ENCODE data around the gene OST4. TPM values are rescaled to one million over a fixed set of nuclear protein-coding genes. Genes with fewer than 3 reads are reported as not detected.

Gene OST4
- total RNA-seq, 1 donor from 2014 or later = 398 TPM

DNA sequence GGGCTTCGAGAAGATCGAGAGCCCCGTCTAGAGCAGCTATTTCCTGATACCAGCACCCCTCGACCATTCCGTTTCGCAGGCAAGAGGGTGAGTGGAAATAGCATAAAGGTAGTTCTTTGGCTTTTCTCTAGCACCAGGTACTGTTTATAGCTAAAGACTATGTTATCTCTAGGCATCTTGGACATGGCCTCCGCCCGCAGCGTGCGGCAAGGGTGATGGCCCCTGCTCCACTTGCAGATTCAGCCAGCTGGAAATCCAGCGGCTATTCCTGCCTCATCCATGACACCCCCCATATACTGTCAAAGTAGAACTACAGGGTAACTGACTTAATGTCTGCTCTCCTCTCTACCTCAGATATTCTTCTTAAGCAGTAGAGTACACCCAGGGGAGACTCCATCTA lies 16.7 kb downstream of the OST4 start:
- no peak for DNase-seq (ENCODE audit: low read depth, low spot score)

DNA sequence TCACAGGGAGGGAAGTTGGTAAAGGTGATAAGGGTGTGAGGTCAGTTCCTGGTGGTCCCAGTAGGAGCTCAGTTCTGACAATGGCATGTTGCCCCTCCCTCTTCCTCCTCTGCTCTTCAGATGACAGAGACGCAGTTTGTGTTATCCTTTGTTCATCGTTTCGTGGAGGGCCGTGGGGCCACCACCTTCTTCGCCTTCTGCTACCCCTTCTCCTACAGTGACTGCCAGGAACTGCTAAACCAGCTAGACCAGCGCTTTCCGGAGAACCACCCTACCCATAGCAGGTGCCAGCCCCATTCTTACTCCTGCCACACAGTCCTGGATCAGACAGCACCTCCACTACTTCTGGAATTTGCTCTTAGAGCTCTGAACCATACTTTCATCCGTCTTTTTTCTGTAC lies 17.7 kb downstream of the OST4 start:
- no peak for DNase-seq (ENCODE audit: low read depth, low spot score)

DNA sequence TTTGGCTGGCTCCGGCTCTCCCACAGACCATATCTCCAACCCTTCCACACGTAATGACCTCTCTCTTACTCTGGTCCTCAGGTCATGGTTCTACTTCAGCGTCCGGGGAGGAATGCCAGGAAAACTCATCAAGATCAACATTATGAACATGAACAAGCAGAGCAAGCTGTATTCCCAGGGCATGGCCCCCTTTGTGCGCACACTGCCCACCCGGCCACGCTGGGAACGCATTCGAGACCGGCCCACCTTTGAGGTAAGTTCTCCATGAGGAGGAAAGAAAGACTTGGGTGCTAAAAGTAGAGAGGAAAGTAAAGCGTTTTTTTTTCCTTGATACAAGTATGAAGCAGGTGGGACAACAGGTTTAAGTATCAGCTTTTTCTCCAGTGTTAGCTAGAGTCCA lies 18.1 kb downstream of the OST4 start:
- no peak for DNase-seq (ENCODE audit: low read depth, low spot score)

DNA sequence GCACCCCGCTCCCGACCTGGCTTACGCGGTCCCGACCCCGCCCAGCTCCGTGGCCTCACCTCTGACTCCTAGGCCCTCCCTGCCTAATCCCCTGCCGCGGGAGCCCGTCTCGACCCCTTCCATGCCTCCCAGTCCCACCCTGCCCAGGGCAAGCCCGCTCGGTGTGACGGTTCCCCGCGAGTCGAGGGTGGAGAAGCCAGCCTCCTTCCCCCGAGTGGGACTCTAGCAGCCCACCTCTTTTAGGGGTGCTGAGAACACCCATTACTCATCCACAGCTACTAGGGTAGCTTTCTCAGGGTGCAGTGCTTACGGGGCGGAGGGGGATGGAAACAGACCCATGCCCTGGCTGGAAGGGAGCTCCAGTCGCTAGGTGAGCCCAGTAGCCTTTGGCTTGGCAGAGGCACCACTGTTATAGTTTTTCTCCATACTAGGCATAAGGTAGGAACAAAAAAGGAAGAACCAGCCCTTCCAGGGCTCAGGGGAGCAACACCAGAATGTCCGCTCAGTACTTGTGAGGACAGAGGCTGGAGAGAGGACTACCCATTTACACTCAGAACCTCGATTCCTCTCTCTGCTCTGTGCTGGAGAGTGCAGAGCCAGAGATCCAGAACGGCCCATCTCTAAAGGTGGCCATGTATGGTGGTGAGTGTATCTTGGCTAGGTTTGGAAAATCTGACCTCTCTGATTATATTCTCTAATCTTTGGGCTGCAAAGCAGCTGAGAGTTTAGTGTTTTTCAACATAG lies 19.4 kb downstream of the OST4 start:
- DNase-seq (ENCODE audit: low read depth, low spot score) = no peak

DNA sequence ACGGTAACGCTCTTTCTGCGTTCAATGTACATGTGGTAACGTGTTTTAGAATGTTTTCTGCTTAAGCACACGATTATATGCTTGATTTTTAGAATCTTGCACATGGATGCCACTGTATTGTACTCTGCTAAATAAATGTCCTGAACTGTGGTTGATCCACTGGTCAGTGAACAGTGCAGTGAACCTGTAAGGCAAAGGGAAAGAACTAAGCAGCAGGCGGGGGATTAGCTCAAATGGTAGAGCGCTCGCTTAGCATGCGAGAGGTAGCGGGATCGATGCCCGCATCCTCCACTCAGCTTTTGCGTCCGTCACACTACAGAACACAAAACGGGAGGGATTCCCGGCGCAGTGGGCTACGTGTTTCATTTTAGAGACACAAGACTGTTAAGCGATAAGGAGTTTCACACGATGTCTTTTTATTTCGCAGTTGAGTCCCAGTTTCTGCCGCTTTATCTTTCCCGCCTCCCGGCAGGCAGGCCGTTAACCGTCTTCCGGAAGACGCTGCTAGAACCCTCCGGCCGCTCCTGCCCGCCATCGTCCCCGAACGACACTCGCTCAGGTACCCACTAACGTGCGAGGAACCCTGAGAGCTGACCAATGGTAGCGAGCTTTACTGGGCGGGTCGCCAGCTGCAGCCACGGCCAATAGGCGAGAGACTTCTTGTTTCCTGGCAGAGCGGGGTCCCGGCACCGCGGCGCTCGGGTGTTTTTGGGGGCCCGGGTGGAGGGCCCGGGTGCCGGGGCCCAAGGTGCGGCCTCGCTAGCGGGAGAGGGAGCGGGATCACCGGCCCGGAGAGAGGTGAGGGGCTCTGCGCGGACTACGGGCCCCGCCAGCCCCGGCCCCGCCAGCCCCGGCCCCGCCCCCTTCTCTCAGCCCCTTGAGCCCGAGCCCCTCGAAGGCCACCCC lies 20.2 kb downstream of the OST4 start, which contains the start of gene AGBL5:
AGBL5 (plus strand) TSS at position 673 of the 906 bp plus-strand sequence. CDS start 1,291 bp downstream, outside the sequence.
- DNase-seq (ENCODE audit: low read depth, low spot score) = peak; percentile 57

DNA sequence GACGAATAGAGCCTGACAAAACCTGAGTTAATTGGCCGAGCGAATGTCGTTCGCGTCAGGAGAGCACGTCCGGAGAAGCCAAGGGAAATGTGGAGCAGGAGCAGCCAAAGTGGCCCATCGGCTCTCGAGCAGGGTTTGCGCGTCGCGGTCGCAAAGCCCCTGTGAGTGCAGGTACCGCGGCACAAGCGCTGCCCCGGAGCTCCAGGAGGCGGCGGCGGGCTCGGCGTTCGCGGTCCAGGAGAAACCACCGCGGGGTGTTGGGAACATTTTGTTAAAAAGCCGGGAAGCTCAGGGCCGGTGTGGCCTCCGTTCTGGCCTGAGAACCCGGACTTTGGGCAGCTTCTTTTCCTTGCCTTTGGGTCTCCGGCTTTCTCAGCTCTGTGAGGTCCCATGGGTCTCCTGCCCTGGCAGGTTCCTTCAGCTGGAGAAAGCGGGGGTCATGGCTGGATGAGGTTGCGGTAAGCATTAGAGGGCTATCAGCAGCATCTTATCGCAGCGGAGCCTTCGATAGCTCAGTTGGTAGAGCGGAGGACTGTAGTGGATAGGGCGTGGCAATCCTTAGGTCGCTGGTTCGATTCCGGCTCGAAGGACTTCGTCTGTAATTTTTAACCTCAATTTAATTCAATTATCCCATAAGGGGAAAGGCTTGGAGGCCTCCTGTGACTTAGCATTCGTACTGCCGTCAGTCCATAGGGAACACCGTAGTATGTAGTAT lies 21.0 kb downstream of the OST4 start:
- peak; percentile 67 for DNase-seq (ENCODE audit: low read depth, low spot score)

DNA sequence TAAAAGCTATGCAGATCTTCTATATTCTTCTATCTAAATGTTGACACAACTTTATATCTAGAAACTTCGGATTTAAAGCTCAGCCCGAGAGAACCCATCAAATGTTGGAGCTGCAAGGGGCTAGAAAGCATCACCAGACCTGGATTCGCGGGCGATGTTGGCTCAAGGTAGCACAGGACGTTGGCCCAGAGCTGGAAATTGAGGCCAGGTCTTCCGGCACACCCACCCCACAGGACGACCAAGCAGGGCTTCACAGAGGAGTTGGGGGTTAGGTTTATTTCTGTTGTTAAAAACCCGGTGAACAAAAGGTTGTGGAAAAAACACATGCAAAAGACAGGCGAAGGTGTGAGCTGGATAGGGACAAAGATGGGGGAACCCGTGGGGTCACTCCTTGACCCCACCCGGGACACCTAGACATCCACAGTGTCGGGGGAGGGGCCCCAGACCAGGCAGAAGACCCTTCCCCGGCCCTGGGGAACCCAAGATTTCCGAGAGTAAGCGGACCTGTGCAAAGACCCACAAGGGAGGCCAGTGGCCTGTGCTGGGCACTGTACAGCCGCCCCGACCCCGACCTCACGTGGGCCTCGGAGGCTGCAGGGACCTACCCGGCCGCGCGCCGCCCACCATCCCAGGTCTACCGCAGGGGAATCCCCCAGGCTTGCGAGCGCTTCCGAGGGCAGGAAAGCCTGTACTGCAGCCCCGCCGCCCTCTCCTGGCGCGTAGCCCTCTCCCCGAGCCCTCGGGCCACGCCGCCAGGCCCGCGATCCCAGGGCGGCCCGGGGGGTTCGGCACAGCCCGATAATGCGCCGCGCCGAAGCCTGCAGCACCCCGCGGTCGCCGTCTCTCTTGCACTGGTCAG lies 21.8 kb downstream of the OST4 start:
- no peak for DNase-seq (ENCODE audit: low read depth, low spot score)

DNA sequence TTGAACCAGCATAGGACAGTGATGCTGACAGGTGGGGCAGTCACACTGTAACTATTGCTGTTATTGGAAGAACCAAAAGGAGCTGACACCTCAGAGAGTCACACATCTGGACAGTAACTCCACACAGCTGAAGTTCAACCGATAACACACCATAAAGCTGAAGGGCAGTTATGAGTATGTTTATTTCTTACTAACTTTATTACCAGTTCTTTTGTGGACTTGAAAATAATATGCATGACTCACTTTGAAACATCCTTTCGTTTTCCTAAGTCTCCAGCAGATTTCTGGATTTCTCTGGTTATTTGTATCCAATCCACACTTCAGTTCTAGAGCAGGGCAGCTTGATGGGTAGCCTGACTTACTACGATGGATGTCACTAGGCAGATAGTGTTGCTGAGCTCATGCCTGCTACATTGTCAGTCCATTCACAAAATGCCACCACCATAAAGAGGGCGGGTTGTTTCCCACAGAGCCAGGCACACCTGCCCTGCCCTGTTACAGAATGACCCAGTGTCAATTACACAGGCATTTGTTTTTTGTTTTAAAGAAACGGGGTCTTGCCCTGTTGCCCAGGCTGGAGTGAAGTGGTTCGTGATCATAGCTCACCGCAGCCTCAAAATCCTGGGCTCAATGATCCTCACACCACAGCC lies 28.3 kb downstream of the OST4 start:
- DNase-seq (ENCODE audit: low read depth, low spot score) = no peak

DNA sequence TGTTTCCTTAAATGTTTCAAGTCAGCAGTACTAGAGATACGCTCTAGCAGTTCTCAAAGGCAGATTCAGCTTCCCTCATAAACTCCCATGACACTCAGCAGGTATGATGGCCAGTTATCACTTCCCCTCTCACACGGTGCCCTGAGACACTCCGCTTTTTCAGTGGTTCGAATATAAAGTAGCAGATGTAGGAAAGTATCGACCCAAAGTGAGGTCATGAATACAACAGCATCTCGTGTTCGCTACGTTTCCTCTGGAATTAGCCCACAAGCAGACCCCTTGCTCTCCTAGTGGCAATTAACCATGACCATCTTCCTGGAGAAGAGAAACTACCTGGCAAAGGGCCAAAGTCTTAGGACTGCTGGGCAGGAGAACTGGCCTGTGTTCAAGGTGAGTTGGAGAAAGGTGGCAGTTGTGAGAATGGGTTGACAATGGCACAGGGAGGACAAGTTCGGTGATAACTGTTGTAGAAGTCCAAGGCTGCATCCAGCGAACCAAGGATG lies 29.2 kb downstream of the OST4 start:
- DNase-seq (ENCODE audit: low read depth, low spot score) = no peak

DNA sequence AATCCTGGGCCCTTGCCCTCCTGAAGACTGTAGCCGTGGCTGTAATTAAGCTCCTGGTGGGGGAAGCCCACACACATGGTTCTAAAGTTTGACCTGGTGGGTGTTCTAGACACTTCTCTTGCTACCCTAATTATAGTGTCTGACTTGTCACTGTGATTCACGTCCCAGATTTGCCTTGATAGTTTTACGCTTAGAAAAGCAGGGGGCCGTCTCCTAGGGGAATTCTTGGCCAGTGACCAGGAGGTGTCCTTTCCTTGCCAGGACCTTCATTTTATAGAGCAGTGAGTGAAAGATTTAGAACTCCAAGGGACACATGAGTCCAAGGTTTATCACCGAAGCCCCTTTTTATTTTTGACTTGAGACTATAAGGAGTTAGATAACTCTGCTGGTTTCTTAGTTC lies 29.7 kb downstream of the OST4 start:
- no peak for DNase-seq (ENCODE audit: low read depth, low spot score)

DNA sequence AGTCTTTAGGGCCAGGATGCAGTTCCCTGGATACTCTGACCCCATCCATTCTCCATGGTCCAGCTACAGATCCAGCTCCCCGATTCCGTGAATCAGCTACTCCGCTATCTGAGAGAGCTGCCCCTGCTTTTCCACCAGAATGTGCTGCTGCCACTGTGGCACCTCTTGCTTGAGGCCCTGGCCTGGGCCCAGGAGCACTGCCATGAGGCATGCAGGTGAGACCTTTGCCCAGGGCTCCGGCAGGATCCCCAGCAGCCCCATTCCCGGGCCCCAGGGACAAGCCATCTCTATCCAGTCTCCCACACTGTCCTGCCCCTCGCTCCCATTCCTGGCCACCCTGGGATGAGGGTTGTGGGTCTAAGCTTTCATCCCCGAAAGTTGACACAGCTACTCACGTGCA lies 31.2 kb downstream of the OST4 start:
- DNase-seq (ENCODE audit: low read depth, low spot score) = no peak

DNA sequence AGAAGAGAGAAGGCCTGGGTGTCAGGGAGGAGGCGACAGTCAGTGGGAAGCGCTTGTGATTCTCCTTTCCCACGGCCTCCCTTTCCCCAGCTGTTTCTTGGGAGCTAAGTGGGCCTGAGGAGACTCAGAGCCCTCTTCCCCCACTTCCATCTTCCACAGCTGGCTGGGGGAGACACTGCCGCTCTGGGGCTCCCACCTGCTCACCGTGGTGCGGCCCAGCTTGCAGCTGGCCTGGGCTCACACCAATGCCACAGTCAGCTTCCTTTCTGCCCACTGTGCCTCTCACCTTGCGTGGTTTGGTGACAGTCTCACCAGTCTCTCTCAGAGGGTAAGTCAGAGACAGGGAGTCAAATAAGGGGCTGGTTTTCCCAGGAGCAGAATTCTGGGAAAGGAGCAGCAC lies 31.6 kb downstream of the OST4 start:
- no peak for DNase-seq (ENCODE audit: low read depth, low spot score)

DNA sequence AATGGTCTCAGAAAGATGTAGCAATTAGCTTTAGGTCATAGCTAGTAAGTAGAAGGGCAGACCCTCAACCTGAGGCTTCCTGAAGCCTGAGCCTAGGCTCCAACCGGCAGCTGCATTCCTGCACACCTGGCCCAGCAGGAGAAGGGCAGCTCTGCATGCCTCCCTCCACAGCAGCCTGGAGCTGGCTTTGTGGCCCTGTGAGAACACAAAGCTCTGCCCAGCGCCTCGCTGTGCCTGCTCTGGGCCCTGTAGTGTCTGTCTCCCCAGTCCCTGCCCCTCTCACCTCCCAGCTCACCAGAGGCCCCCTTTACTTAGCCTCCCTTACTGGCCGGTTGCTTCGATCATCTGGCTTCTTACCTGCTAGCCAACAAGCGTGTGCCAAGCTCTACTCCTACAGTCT lies 32.0 kb downstream of the OST4 start:
- no peak for DNase-seq (ENCODE audit: low read depth, low spot score)

DNA sequence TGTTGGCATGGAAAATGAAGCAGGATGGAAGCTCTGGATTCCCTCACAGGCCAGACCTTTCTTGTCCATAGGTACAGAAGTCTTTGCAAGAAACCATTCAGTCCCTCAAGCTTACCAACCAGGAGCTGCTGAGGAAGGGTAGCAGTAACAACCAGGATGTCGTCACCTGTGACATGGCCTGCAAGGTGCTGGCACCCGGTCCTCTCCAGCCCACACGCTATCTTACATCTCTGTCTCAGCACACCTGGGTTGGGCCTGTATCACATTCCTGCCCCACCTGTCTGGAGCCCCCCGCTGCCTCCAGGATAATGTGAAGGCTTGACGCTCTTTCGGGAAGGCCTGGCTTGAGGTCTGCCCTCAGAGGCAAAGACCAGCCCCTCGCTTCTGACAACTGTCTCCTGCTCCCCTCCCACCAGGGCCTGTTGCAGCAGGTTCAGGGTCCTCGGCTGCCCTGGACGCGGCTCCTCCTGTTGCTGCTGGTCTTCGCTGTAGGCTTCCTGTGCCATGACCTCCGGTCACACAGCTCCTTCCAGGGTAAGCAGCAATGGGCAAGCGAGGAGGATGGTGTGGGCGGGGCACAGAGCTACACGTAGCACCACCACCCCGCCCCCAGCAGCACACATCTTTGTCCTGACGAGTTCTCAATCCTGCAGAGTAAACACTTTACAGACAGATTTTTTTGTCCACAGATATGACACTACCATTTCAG lies 32.7 kb downstream of the OST4 start:
- DNase-seq (ENCODE audit: low read depth, low spot score) = no peak

DNA sequence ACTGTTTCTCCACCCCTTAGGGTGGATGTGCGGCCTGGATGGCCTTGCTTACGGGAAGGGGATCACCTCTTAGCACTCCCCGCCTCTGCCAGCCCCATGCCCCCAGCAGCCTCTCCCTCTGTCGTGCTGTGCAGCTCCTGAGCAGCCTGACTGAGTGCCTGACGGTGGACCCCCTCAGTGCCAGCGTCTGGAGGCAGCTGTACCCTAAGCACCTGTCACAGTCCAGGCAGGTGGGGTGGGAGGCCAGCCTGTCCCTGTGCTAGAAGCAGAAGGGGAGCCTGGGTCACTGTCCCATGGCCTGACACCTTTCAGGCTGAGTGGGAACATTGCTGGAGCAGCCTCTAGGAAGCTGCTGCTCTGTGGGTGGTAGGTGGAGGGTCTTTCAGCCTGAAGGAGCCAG lies 33.4 kb downstream of the OST4 start:
- no peak for DNase-seq (ENCODE audit: low read depth, low spot score)

DNA sequence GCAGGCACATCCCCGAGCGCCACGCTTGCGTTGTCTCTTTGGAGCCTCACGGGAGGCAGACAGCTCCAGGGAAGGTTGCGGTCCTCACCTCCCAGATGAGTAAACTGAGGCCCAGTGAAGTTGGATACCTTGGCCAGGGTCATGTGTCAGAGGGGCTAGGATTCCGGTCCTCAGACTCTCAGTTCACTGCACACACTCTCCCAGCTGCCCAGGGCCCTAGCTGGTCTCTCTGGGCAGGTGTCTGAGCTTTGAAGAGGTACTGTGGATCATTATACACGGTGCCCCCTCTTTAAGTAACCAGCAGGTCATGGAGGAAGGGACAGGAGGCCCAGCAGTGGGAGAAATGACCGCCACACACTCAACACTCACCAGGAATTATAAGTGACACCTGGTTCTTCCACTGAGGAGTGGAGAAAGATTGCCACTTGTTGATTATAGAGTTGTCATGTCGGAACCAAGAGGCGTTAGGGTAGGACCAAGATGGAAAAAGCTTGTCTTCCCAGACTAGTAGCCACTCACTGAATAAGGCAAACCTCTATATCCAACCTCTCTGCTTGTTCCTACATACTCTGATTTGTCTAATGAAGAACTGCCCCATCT lies 38.1 kb downstream of the OST4 start:
- no peak for DNase-seq (ENCODE audit: low read depth, low spot score)

DNA sequence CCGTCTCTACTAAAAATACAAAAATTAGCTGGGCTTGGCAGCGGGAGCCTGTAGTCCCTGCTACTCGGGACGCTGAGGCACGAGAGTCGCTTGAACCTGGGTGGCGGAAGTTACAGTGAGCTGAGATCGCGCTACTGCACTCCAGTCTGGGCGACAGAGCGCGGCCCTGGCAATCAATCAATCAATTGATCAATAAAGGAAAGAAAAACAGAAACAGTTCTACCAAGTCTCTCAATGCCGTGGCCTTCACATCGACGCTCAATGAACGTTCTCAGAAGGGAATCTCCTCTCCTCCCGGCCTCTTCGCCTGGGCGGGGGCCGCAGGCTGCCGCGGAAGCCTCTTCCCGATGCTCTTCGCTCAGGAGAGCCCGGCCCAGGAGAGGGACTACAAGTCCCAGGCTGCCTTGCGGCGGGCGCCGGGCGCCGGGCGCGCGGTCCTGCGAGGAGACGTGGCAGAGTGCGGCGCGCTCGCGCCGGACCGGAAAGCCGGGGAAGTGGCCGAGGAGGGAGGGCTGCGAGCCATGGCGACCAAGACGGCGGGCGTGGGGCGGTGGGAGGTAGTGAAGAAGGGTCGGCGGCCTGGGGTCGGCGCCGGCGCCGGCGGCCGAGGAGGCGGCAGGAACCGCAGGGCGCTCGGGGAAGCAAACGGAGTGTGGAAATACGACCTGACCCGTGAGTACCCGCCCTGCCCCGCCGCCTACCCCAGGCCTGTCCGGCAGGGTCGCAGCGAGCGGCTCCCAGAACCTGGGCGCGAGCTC lies 38.8 kb downstream of the OST4 start, which contains the start of gene TMEM214:
TMEM214 (plus strand) TSS at position 471 of the 758 bp plus-strand sequence; CDS start at position 522, 51 bp downstream.
- DNase-seq (ENCODE audit: low read depth, low spot score) = peak; percentile 67

DNA sequence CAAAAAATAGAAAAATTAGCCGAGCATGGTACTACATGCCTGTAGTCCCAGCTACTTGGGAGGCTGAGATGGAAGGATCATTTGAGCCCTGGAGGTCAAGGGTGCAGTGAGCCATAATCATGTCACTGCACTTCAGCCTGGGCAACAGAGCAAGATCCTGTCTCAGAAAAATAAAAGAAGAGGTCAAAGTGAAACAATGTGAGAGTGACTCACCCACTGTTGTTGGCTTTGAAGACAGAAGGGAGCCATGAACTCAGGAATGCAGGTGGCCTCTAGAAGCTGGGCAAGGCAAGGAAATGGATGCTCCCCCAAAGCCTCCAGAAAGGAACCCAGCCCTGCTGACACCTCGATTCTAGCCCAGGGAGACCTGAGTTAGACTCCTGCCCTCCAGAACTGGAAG lies 42.4 kb downstream of the OST4 start:
- DNase-seq (ENCODE audit: low read depth, low spot score) = no peak
